HG02571 (cell line): ENCODE results near the gene GAS2L2.
"Not testable (repeated sequence)": the region's sequence is repeated elsewhere in the genome, so short reads cannot be mapped to it uniquely, and the experiment has no call there.

Experiments
- ATAC-seq: cut with Tn5 transposase; IDR thresholded peaks from one replicate; pipeline ENCODE4 v1.9.1; 2021; ENCODE audit warnings: mild to moderate bottlenecking, moderate library complexity; ENCODE audit not compliant: unreplicated experiment

Gene GAS2L2

DNA sequence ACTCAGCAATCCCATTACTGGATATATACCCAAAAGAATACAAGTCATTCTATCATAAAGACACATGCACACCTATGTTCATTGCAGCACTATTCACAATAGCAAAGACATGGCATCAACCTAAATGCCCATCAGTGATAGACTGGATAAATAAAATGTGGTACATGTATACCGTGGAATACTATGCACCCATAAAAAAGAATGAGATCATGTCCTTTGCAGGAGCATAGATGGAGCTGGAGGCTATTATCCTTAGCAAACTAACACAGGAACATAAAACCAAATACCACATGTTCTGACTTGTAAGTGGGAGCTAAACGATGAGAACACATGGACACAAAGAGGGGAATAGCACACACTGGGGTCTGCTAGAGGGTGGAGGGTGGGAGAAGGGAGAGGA lies 49.7 kb downstream of the GAS2L2 start:
- ATAC-seq, result not testable (repeated sequence)

- ATAC-seq, result no peak
Observed at GRCh38 chr17:35701491-35701890, 51.5 kb downstream of the GAS2L2 start.

- no peak for ATAC-seq
Observed at GRCh38 chr17:35700150-35700549, 52.9 kb downstream of the GAS2L2 start.

GRCh38 chr17:35698800-35699199 lies 54.2 kb downstream of the GAS2L2 start:
- no peak for ATAC-seq

- ATAC-seq, result no peak
Observed at GRCh38 chr17:35695613-35696012, 57.4 kb downstream of the GAS2L2 start.

DNA sequence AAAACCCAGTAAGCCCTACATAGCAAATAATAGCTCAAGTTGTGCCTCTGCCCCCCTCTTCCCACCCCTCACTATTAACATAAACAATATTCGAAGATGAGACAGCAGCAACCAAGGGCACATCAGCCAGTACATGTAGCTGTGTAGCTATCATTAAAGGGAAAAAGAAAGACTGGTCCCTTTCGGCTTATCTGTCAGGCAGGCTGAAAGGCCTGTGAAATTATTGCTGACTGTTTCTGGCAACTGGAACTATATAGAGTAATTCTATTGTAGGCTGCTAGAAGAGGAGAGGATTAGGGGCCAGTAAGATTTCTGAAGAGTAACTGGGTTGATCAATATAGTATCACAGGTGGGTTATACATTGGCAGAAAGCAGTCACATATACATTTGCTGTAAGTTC lies 58.1 kb downstream of the GAS2L2 start:
- ATAC-seq, result no peak
